Heart right ventricle (tissue), 16 donors: ENCODE measurements around the gene KLF13. TPM values are rescaled to one million over a fixed set of nuclear protein-coding genes. Genes with fewer than 3 reads are reported as not detected.

ENCODE experiments used
- ATAC-seq, 8 donors: fragments of 200-7000 bp; cut with Tn5 transposase; one replicate each; pipeline ENCODE4 v1.9.1; 2020; ENCODE audit warnings: mild to moderate bottlenecking in 8 of 8, moderate library complexity in 8 of 8, moderate number of reproducible peaks in 1 of 8
- DNase-seq, 2 donors: peaks; one replicate each; pipeline ENCODE4 v3.0.0-alpha.2; 2020
- H3K27ac ChIP-seq, 10 donors: fragments of 200-600 bp; sonication (generic) in 2 of 10; one replicate each; pipeline versions ENCODE4 v1.5.0 to v1.8.0; 2020 to 2022; ENCODE audit warnings: mild to moderate bottlenecking in 3 of 10
- H3K27me3 ChIP-seq, 7 donors: fragments of 200-600 bp; one replicate each; pipeline ENCODE4 v1.8.0; 2021 to 2022; ENCODE audit warnings: mild to moderate bottlenecking in 2 of 7
- H3K36me3 ChIP-seq, 9 donors: fragments of 200-600 bp; sonication (generic) in 1 of 9; one replicate each; pipeline versions ENCODE4 v1.5.0 to v1.8.0; 2020 to 2022; ENCODE audit warnings: mild to moderate bottlenecking in 2 of 9
- H3K4me1 ChIP-seq, 9 donors: fragments of 200-600 bp; sonication (generic) in 1 of 9; one replicate each; pipeline versions ENCODE4 v1.5.0 to v1.8.0; 2020 to 2022; ENCODE audit warnings: mild to moderate bottlenecking in 4 of 9
- H3K4me3 ChIP-seq, 10 donors: fragments of 200-600 bp; sonication (generic) in 2 of 10; one replicate each; pipeline versions ENCODE4 v1.5.0 to v1.8.0; 2020 to 2022; ENCODE audit warnings: mild to moderate bottlenecking in 7 of 10, moderate library complexity in 2 of 10
- H3K9me3 ChIP-seq, 11 donors: fragments of 200-600 bp in 10 of 11; sonication (generic) in 2 of 11; one replicate each; pipeline versions ENCODE4 v1.5.0 to v1.8.0; 2013 to 2022; ENCODE audit warnings: mild to moderate bottlenecking in 2 of 11, control low read depth in 1 of 11, moderate library complexity in 1 of 11
- CTCF ChIP-seq, 9 donors: fragments of 200-600 bp; sonication (generic) in 2 of 9; IDR thresholded peaks; one replicate each; pipeline versions ENCODE4 v1.5.0 to v1.8.0; 2021 to 2022; ENCODE audit warnings: antibody characterized with exemption in 9 of 9, mild to moderate bottlenecking in 5 of 9, moderate library complexity in 1 of 9
- WGBS, 2 donors: extraction: QIAGEN DNeasy Blood & Tissue Kit; methylation state at CpG; one replicate each; pipeline ENCODE4 v1.1.7; 2013; ENCODE audit warnings: inconsistent platforms in 1 of 2; 5-methylcytosine and 5-hydroxymethylcytosine counted together
- intact Hi-C, 10 donors: fragments of 100-400 bp; cut with DNase I; formaldehyde crosslinking; loops; one replicate each; pipeline versions ENCODE4 v1.11.1 to v1.14.2; 2022
- polyA plus RNA-seq, 2 donors: library from polyadenylated mRNA; stranded (reverse); fragments of 200-250 nt; gene quantifications; one replicate each; pipeline ENCODE4 v1.2.3, GENCODE V29; 2013
- total RNA-seq, 10 donors: library from RNA; stranded (reverse); fragmentation: NEBNext Ultra II Directional in 3 of 10; extraction: Animal tissue kit (Norgen Biotek cat#: 25700) in 3 of 10; gene quantifications; one replicate each; pipeline versions ENCODE4 v1.2.1 to v1.2.4, GENCODE V29; 2021 to 2023
- donor health status: Arrhythmogenic right ventricular cardiomyopathy.
- donor health status: ischemic (EF 13 %, LVEDD 7.1; RV severe dilation, severe dysfunction).
- donor health status: healthy with polysubstance abuse.
- donor health status: DM: no; HTN: yes; CAD: no.
- donor health status: DM: no; HTN: no; CAD: no.
- donor health status: ischemic (EF 25% LVEDD 6.9; RV normal size, moderate dysfunction).
- donor health status: ischemic (EF 25% LVEDD 5.7; RV mildly dilated, moderate dysfunction).
- donor health status: healthy.
- donor health status: DM: yes; HTN: yes; CAD: no.
- donor health status: Ischemic cardiomyopathy.
- donor health status: ischemic (EF 35%, LVEDD 5.7; RV mildly dilated, moderate dysfunction).
- donor health status: nonischemic (EF 11% LVEDD 7.7; RV severe dilation, severe dysfunction).
- donor health status: DM: yes; HTN: yes; CAD: no.
- donor health status: PGD.
- donor health status: ischemic (EF 29% LVEDD 5.4; RV normal size, mild dysfunction).
- donor health status: nonischemic (EF 23%, LVEDD 6.1; RV moderate dilation, normal function).

The KLF13 gene
- total and polyA plus RNA-seq, 12 donors: 28.4 to 101 (median 45.0) TPM

DNA sequence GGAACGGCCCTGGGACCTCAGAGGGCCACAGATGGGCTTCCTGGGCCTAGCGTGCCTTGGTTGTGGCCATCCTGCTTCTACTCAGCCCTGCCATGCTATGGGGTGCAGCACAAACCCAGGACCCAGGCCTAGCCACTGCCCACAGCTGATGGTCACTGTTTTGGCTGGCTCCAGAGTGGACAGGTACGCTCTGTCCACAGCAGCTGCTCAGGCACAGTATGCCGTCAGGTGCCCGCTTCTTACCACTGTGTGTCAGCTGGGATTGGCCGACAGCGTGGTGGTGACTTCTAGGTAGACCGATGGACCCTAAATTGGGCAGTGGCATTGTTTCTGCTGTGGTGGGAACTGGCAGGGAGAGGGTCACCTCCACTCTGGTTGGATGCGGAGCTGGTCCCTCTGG lies 47.3 kb downstream of the KLF13 start:
- intact Hi-C loops: no loop called here
- H3K36me3 ChIP-seq: peaks cover 0 to 70% (median 8%) of the 10 kb centered on the region in 9 donors
- H3K27me3 ChIP-seq: no peaks in the 10 kb centered on the region
- ATAC-seq: no peak
- H3K27ac ChIP-seq: peak overlapping the region in 8 of 10 donors; percentile 31 to 82 (median 62)
- TF ChIP-seq CTCF (IDR thresholded peaks at IDR 0.05): no peak
- peak in 1 of 2 donors; percentile 3 for DNase-seq
- no peak overlapping the region for H3K4me3 ChIP-seq
- 95 to 97% methylated on average over 9 of the region's 9 CpGs for WGBS, 2 donors
- peaks cover 25 to 99% (median 80%) of the 10 kb centered on the region in 9 donors for H3K4me1 ChIP-seq
- peaks cover 0 to 5% (median 0%) of the 10 kb centered on the region in 11 donors for H3K9me3 ChIP-seq

GRCh38 chr15:31374489-31374888 lies 47.9 kb downstream of the KLF13 start:
- H3K27me3 ChIP-seq: no peaks in the 10 kb centered on the region
- H3K4me1 ChIP-seq: peaks cover 24 to 99% (median 80%) of the 10 kb centered on the region in 9 donors
- H3K9me3 ChIP-seq: peaks cover 0 to 1% (median 0%) of the 10 kb centered on the region in 11 donors
- no peak for DNase-seq
- peaks cover 0 to 75% (median 10%) of the 10 kb centered on the region in 9 donors for H3K36me3 ChIP-seq
- intact Hi-C loops: no loop called here
- H3K4me3 ChIP-seq: no peak overlapping the region
- no peak for TF ChIP-seq CTCF (IDR thresholded peaks at IDR 0.05)
- ATAC-seq: no peak
- 48 to 51% methylated on average over 8 of the region's 8 CpGs for WGBS, 2 donors
- peak overlapping the region in 9 of 10 donors; percentile 31 to 82 (median 58) for H3K27ac ChIP-seq

DNA sequence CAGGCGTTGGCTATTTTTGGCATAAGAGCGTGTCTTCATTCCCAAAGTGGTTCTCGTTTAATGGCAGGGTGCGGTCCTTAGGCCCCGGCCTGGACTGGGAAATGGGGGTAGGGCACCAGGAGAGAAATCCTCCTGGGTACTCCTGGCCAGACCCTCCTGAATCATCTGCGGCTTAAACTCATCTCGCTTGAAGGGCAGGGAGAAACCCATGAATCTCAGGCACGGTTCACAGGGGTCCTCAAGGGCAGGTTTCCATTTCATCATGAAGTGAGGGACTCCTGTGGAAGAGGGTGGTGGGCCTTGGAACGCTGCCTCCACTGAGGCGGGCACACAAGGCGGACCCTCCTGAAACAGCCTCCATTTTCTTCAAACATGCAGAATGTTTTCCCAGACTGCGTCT lies 48.4 kb downstream of the KLF13 start:
- Histone ChIP-seq H3K36me3 (peaks cover 0 to 80% (median 15%) of the 10 kb centered on the region in 9 donors), H3K4me1 (peaks cover 24 to 99% (median 85%) of the 10 kb centered on the region in 9 donors), H3K27me3 (no peaks in the 10 kb centered on the region), H3K9me3 (no peaks in the 10 kb centered on the region), H3K4me3 (no peak overlapping the region), H3K27ac (peak overlapping the region in 7 of 10 donors; percentile 32 to 82 (median 60))
- 73 to 75% methylated on average over 12 of the region's 12 CpGs for WGBS, 2 donors
- DNase-seq: no peak
- no peak for TF ChIP-seq CTCF (IDR thresholded peaks at IDR 0.05)
- ATAC-seq: no peak
- intact Hi-C loops: no loop called here

DNA sequence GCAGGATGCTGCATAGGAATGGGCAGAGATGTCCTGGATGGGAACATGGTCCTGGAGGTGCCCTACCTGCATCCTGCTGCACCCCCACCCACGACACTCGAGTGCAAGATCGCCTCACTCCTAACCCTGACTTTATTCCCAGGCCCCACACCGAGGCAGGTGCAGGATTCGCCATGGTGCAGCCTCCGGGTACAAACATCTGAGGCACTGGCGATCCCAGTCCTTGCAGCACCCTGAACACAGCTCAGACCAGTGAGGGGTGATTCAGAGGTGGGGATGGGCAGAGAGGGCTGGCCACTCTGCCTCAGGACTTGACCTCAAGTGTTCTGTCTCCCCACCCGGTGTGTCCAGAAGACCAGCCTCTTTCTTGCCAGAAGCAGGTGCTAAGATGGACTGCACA lies 49.1 kb downstream of the KLF13 start:
- H3K4me1 ChIP-seq: peaks cover 24 to 99% (median 84%) of the 10 kb centered on the region in 9 donors

More for the DNA sequence above, 49.1 kb downstream of the KLF13 start:
- H3K27me3 ChIP-seq: no peaks in the 10 kb centered on the region
- H3K36me3 ChIP-seq: peaks cover 0 to 88% (median 18%) of the 10 kb centered on the region in 9 donors
- ATAC-seq: no peak
- no peak for TF ChIP-seq CTCF (IDR thresholded peaks at IDR 0.05)
- WGBS, 2 donors: 91 to 92% methylated on average over 8 of the region's 8 CpGs
- peaks cover 0 to under 1% (median 0%) of the 10 kb centered on the region in 11 donors for H3K9me3 ChIP-seq
- no peak overlapping the region for H3K4me3 ChIP-seq
- intact Hi-C loops: no loop called here
- no peak for DNase-seq
- H3K27ac ChIP-seq: peak overlapping the region in 2 of 10 donors; percentile 70 to 82
